Pons (tissue), 1 donor: ENCODE measurements around the gene XRCC5.

Experiments used
- DNase-seq: peaks from one replicate; pipeline ENCODE4 v3.0.0-alpha.2; 2016; ENCODE audit warnings: low spot score

The XRCC5 gene

GRCh38 chr2:216233281-216233995, 124.3 kb downstream of the XRCC5 start:
- no peak for DNase-seq

- no peak for DNase-seq
These were observed 125.0 kb downstream of the XRCC5 start for GRCh38 chr2:216234106-216234505.

GRCh38 chr2:216235462-216235861, 126.3 kb downstream of the XRCC5 start:
- DNase-seq = no peak

GRCh38 chr2:216235896-216236295, 126.7 kb downstream of the XRCC5 start:
- DNase-seq = no peak

- DNase-seq = no peak
These were observed 127.3 kb downstream of the XRCC5 start for GRCh38 chr2:216236486-216236885.

GRCh38 chr2:216242365-216242764, 133.2 kb downstream of the XRCC5 start:
- no peak for DNase-seq

- DNase-seq = no peak
These were observed 133.9 kb downstream of the XRCC5 start for GRCh38 chr2:216243026-216243425.

GRCh38 chr2:216245391-216245975, 136.3 kb downstream of the XRCC5 start:
- no peak for DNase-seq

GRCh38 chr2:216246766-216247165, 137.6 kb downstream of the XRCC5 start:
- DNase-seq = no peak
